Ascending aorta (tissue), 2 donors: Measurements from ENCODE around the gene WDR35. TPM values are rescaled to one million over a fixed set of nuclear protein-coding genes. Genes with fewer than 3 reads are reported as not detected.

Source experiments
- DNase-seq, 2 donors: peaks; one replicate each; pipeline ENCODE4 v3.0.0-alpha.2; 2019; ENCODE audit warnings: low spot score in 2 of 2
- H3K27ac ChIP-seq, 2 donors: fragments of 200-600 bp; sonication (generic); one replicate each; pipeline ENCODE4 v1.5.1; 2016 to 2017; ENCODE audit warnings: mild to moderate bottlenecking in 1 of 2
- H3K27me3 ChIP-seq: fragments of 200-600 bp; sonication (generic); one replicate; pipeline ENCODE4 v1.5.1; 2017
- H3K36me3 ChIP-seq, 2 donors: fragments of 200-600 bp; sonication (generic); one replicate each; pipeline ENCODE4 v1.5.1; 2016
- H3K4me1 ChIP-seq, 2 donors: fragments of 200-600 bp; sonication (generic); one replicate each; pipeline ENCODE4 v1.5.1; 2016 to 2017; ENCODE audit warnings: mild to moderate bottlenecking in 1 of 2
- H3K4me3 ChIP-seq, 2 donors: fragments of 200-600 bp; sonication (generic); one replicate each; pipeline ENCODE4 v1.5.1; 2016 to 2017; ENCODE audit warnings: mild to moderate bottlenecking in 1 of 2
- H3K9me3 ChIP-seq, 2 donors: fragments of 200-600 bp; sonication (generic); one replicate each; pipeline ENCODE4 v1.5.1; 2016
- intact Hi-C: fragments of 100-400 bp; cut with DNase I; formaldehyde crosslinking; loops from one replicate; pipeline ENCODE4 v1.15.1; 2023
- total RNA-seq: library from RNA; depleted of rRNA; stranded (reverse); fragments of >200 nt; gene quantifications from one replicate; pipeline ENCODE4 v1.1.0, GENCODE V29; 2016
- TF ChIP-seq, protein P1 (sequence below), 3 experiments: fragments of 200-600 bp in 2 of 3; fragments of 450-650 bp in 1 of 3; sonication (generic) in 2 of 3; IDR thresholded peaks; one replicate each; pipeline ENCODE4 v1.5.1; 2016 to 2019; ENCODE audit warnings: antibody characterized with exemption in 3 of 3, mild to moderate bottlenecking in 1 of 3, moderate library complexity in 1 of 3

WDR35 gene
- total RNA-seq, 1 donor from 2014 or later: 2.1 TPM

DNA sequence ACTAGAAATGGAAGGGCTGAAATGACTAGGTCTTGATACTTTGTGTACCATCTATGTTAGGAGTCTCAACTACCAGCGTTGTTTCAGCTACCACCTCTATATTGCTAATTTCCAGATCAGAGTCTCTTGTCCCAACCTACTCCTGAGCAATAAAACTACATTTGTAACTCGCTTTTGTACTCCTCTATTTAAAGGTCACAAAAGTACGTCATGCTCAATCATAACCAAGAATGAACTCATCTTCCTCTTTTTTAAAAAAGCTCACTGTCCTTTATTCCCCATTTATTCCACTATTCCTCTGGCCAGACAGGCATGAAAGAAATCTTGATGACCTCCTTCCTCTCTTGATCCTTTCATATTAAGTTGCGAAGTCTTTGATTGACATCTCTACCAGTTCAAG is 33.8 kb upstream of the WDR35 start:
- Histone ChIP-seq H3K36me3 (peaks cover under 1 to 6% of the 10 kb centered on the region in 2 donors), H3K4me3 (no peak overlapping the region), H3K27me3 (no peaks in the 10 kb centered on the region), H3K4me1 (peaks cover 0 to 7% of the 10 kb centered on the region in 2 donors), H3K9me3 (peaks cover 5 to 10% of the 10 kb centered on the region in 2 donors), H3K27ac (no peak overlapping the region)
- intact Hi-C loops: no loop called here
- TF ChIP-seq, protein P1, sequence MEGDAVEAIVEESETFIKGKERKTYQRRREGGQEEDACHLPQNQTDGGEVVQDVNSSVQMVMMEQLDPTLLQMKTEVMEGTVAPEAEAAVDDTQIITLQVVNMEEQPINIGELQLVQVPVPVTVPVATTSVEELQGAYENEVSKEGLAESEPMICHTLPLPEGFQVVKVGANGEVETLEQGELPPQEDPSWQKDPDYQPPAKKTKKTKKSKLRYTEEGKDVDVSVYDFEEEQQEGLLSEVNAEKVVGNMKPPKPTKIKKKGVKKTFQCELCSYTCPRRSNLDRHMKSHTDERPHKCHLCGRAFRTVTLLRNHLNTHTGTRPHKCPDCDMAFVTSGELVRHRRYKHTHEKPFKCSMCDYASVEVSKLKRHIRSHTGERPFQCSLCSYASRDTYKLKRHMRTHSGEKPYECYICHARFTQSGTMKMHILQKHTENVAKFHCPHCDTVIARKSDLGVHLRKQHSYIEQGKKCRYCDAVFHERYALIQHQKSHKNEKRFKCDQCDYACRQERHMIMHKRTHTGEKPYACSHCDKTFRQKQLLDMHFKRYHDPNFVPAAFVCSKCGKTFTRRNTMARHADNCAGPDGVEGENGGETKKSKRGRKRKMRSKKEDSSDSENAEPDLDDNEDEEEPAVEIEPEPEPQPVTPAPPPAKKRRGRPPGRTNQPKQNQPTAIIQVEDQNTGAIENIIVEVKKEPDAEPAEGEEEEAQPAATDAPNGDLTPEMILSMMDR (IDR thresholded peaks at IDR 0.05): no peak
- DNase-seq: no peak

GRCh38 chr2:20021405-20022009 is 31.6 kb upstream of the WDR35 start:
- Histone ChIP-seq H3K27me3 (no peaks in the 10 kb centered on the region), H3K4me3 (no peak overlapping the region), H3K36me3 (no peaks in the 10 kb centered on the region), H3K9me3 (peaks cover 4 to 5% of the 10 kb centered on the region in 2 donors), H3K4me1 (no peaks in the 10 kb centered on the region), H3K27ac (no peak overlapping the region)
- intact Hi-C loops: no loop called here
- DNase-seq: no peak
- TF ChIP-seq, protein P1 (IDR thresholded peaks at IDR 0.05): no peak

DNA sequence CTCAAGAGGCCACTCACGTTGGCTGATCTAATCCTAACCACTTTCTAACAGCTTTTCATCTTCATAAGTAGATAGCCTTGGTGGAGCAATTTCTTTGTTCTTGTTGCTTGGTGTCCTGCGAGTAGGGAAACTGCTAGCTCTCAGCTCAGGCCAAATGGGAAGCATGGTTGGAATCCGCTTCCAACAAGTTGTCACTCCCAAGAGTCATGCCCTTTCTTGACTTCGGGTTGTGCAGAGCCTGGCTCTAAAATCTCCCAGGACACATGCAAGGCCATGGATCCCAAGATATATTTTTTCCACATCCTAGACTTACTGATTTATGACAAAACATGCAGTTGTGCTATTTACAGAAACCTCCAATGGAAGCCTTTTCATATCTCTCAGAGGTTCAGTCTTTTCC is 29.8 kb upstream of the WDR35 start:
- no peaks in the 10 kb centered on the region for H3K4me1 ChIP-seq
- H3K9me3 ChIP-seq: peaks cover 4 to 5% of the 10 kb centered on the region in 2 donors
- no peak for DNase-seq
- no peaks in the 10 kb centered on the region for H3K36me3 ChIP-seq
- intact Hi-C loops: no loop called here
- no peaks in the 10 kb centered on the region for H3K27me3 ChIP-seq
- no peak overlapping the region for H3K4me3 ChIP-seq
- H3K27ac ChIP-seq: no peak overlapping the region
- TF ChIP-seq, protein P1 (IDR thresholded peaks at IDR 0.05): no peak

- no peak for DNase-seq
- TF ChIP-seq, protein P1 (IDR thresholded peaks at IDR 0.05): no peak
- Histone ChIP-seq H3K27me3 (no peaks in the 10 kb centered on the region), H3K9me3 (peaks cover 4 to 5% of the 10 kb centered on the region in 2 donors), H3K4me3 (no peak overlapping the region), H3K36me3 (no peaks in the 10 kb centered on the region), H3K27ac (no peak overlapping the region), H3K4me1 (no peaks in the 10 kb centered on the region)
- intact Hi-C loops: no loop called here
These were observed 28.8 kb upstream of the WDR35 start for GRCh38 chr2:20018601-20019152.

- Histone ChIP-seq H3K9me3 (no peaks in the 10 kb centered on the region), H3K4me3 (no peak overlapping the region), H3K27ac (no peak overlapping the region), H3K27me3 (no peaks in the 10 kb centered on the region), H3K36me3 (no peaks in the 10 kb centered on the region), H3K4me1 (peaks cover 3 to 6% of the 10 kb centered on the region in 2 donors)
- TF ChIP-seq, protein P1 (IDR thresholded peaks at IDR 0.05): no peak
- intact Hi-C loops: no loop called here
- no peak for DNase-seq
These were observed 26.4 kb upstream of the WDR35 start for GRCh38 chr2:20016346-20016745.
